Skeletal muscle satellite cell (primary cell): ENCODE data around the gene TERT. TPM values are rescaled to one million over a fixed set of nuclear protein-coding genes. Genes with fewer than 3 reads are reported as not detected.
"Not testable (repeated sequence)": the region's sequence is repeated elsewhere in the genome, so short reads cannot be mapped to it uniquely, and the experiment has no call there.

ENCODE experiments used
- H3K27me3 ChIP-seq: 2 replicates; pipeline ENCODE4 v1.7.0; 2013; ENCODE audit warnings: low read length; ENCODE audit not compliant: control insufficient read depth, insufficient read depth
- H3K36me3 ChIP-seq: 2 replicates; pipeline ENCODE4 v1.7.0; 2013; ENCODE audit warnings: mild to moderate bottlenecking, control low read depth, low read length; ENCODE audit not compliant: insufficient read depth
- H3K4me1 ChIP-seq: 2 replicates; pipeline ENCODE4 v1.7.0; 2013; ENCODE audit warnings: low read length; ENCODE audit not compliant: control insufficient read depth, insufficient read depth
- H3K4me2 ChIP-seq: 2 replicates; pipeline ENCODE4 v1.7.0; 2013; ENCODE audit warnings: mild to moderate bottlenecking, low read length
- H3K4me3 ChIP-seq: 2 replicates; pipeline ENCODE4 v1.7.0; 2013; ENCODE audit warnings: low read length
- H3K9ac ChIP-seq: 2 replicates; pipeline ENCODE4 v1.7.0; 2013; ENCODE audit warnings: mild to moderate bottlenecking, low read depth, low read length, moderate library complexity
- H3K9me3 ChIP-seq: replicated peaks from 2 replicates; pipeline ENCODE4 v1.7.0; 2013; ENCODE audit warnings: mild to moderate bottlenecking, control low read depth, low read length
- total RNA-seq: library from RNA; depleted of rRNA; stranded (reverse); fragments of >200 nt; gene quantifications from 2 replicates; pipeline ENCODE4 v1.2.3, GENCODE V29; 2012; rRNA removed

The TERT gene
- not detected in 2 replicates for total RNA-seq

- no peak within 1 kb of the TSS for H3K9ac ChIP-seq
- H3K36me3 ChIP-seq, result no peaks in the 10 kb centered on the region
- H3K4me1 ChIP-seq, result no peaks in the 10 kb centered on the region
- no peaks in the 10 kb centered on the region for H3K9me3 ChIP-seq
- H3K4me3 ChIP-seq, result no peak within 1 kb of the TSS
- H3K4me2 ChIP-seq, result no peak within 1 kb of the TSS
- peaks cover 26% of the 10 kb centered on the region for H3K27me3 ChIP-seq
Measured at GRCh38 chr5:1294835-1295649, at the start of gene TERT. TSS of gene TERT (minus strand) at chr5:1295068. CDS start at chr5:1294989, 79 bp downstream.

- Histone ChIP-seq H3K36me3 (peaks cover 29% of the 10 kb centered on the region), H3K9ac (peak overlapping the region; percentile 100), H3K4me2 (peak overlapping the region; percentile 94), H3K27me3 (no peaks in the 10 kb centered on the region), H3K9me3 (no peaks in the 10 kb centered on the region), H3K4me1 (peaks cover 17% of the 10 kb centered on the region), H3K4me3 (peak overlapping the region; percentile 100)
Measured at GRCh38 chr5:1343931-1344901, 49.3 kb upstream of the TERT start.

- peaks cover 36% of the 10 kb centered on the region for H3K36me3 ChIP-seq
- peak overlapping the region; percentile 100 for H3K4me3 ChIP-seq
Measured at GRCh38 chr5:1343315-1343751, 48.5 kb upstream of the TERT start.

GRCh38 chr5:1342711-1343110, 47.8 kb upstream of the TERT start:
- peaks cover 17% of the 10 kb centered on the region for H3K4me1 ChIP-seq
- H3K9ac ChIP-seq, H3K4me3 ChIP-seq, H3K27me3 ChIP-seq, H3K9me3 ChIP-seq, H3K4me2 ChIP-seq: not testable (repeated sequence)
- peaks cover 42% of the 10 kb centered on the region for H3K36me3 ChIP-seq

More at GRCh38 chr5:1343315-1343751, 48.5 kb upstream of the TERT start:
- H3K27me3 ChIP-seq, result no peaks in the 10 kb centered on the region
- peak overlapping the region; percentile 94 for H3K4me2 ChIP-seq
- H3K4me1 ChIP-seq, result peaks cover 17% of the 10 kb centered on the region
- peak overlapping the region; percentile 100 for H3K9ac ChIP-seq
- no peaks in the 10 kb centered on the region for H3K9me3 ChIP-seq

- Histone ChIP-seq H3K4me1 (peaks cover 17% of the 10 kb centered on the region), H3K4me3 (no peak overlapping the region), H3K9me3 (no peaks in the 10 kb centered on the region), H3K36me3 (peaks cover 47% of the 10 kb centered on the region), H3K27me3 (no peaks in the 10 kb centered on the region), H3K9ac (no peak overlapping the region), H3K4me2 (no peak overlapping the region)
Measured at GRCh38 chr5:1342268-1342667, 47.4 kb upstream of the TERT start.

- no peaks in the 10 kb centered on the region for H3K27me3 ChIP-seq
- peaks cover 17% of the 10 kb centered on the region for H3K4me1 ChIP-seq
- H3K36me3 ChIP-seq, result peaks cover 50% of the 10 kb centered on the region
- H3K4me2 ChIP-seq, result no peak overlapping the region
- no peak overlapping the region for H3K9ac ChIP-seq
- H3K4me3 ChIP-seq, result no peak overlapping the region
- H3K9me3 ChIP-seq, result no peaks in the 10 kb centered on the region
Measured at GRCh38 chr5:1341863-1342262, 47.0 kb upstream of the TERT start.

GRCh38 chr5:1339818-1340210, 44.9 kb upstream of the TERT start:
- not testable (repeated sequence) for H3K4me3 ChIP-seq, H3K9ac ChIP-seq, H3K9me3 ChIP-seq, H3K4me2 ChIP-seq, H3K27me3 ChIP-seq
- H3K36me3 ChIP-seq, result peaks cover 70% of the 10 kb centered on the region
- peaks cover 12% of the 10 kb centered on the region for H3K4me1 ChIP-seq

GRCh38 chr5:1339139-1339817, 44.4 kb upstream of the TERT start:
- not testable (repeated sequence) for H3K4me3 ChIP-seq, H3K9me3 ChIP-seq, H3K9ac ChIP-seq, H3K4me2 ChIP-seq, H3K27me3 ChIP-seq
- peaks cover 74% of the 10 kb centered on the region for H3K36me3 ChIP-seq
- H3K4me1 ChIP-seq, result peaks cover 12% of the 10 kb centered on the region

GRCh38 chr5:1338506-1339070, 43.7 kb upstream of the TERT start:
- peaks cover 81% of the 10 kb centered on the region for H3K36me3 ChIP-seq
- no peaks in the 10 kb centered on the region for H3K9me3 ChIP-seq
- H3K4me3 ChIP-seq, result no peak overlapping the region
- H3K4me1 ChIP-seq, result peaks cover 5% of the 10 kb centered on the region
- no peak overlapping the region for H3K9ac ChIP-seq
- no peaks in the 10 kb centered on the region for H3K27me3 ChIP-seq
- H3K4me2 ChIP-seq, result no peak overlapping the region

- H3K9me3 ChIP-seq, result no peaks in the 10 kb centered on the region
- H3K4me2 ChIP-seq, result no peak overlapping the region
- H3K4me1 ChIP-seq, result peaks cover under 1% of the 10 kb centered on the region
- H3K36me3 ChIP-seq, result peaks cover 83% of the 10 kb centered on the region
- no peaks in the 10 kb centered on the region for H3K27me3 ChIP-seq
- no peak overlapping the region for H3K9ac ChIP-seq
- no peak overlapping the region for H3K4me3 ChIP-seq
Measured at GRCh38 chr5:1338196-1338490, 43.3 kb upstream of the TERT start.
